HEK293T (cell line): Measurements from ENCODE around the gene OBI1.

Experiments used
- BHLHE40 ChIP-seq: fragments of 450-650 bp; IDR thresholded peaks from 2 replicates; pipeline ENCODE4 v1.6.1; 2016; ENCODE audit warnings: mild to moderate bottlenecking, moderate library complexity, borderline replicate concordance
- CTBP1 ChIP-seq: fragments of 450-650 bp; IDR thresholded peaks from 2 replicates; pipeline ENCODE4 v1.6.1; 2016; ENCODE audit warnings: borderline replicate concordance
- ELF4 ChIP-seq: fragments of 450-650 bp; IDR thresholded peaks from 2 replicates; pipeline ENCODE4 v1.6.1; 2017; ENCODE audit warnings: antibody characterized with exemption
- FOXA1 ChIP-seq: fragments of 450-650 bp; IDR thresholded peaks from 2 replicates; pipeline ENCODE4 v1.6.1; 2016; ENCODE audit warnings: mild to moderate bottlenecking
- FOXK2 ChIP-seq: fragments of 450-650 bp; IDR thresholded peaks from 2 replicates; pipeline ENCODE4 v1.6.1; 2016; ENCODE audit warnings: mild to moderate bottlenecking
- FOXM1 ChIP-seq: fragments of 450-650 bp; IDR thresholded peaks from 2 replicates; pipeline ENCODE4 v1.6.1; 2017; ENCODE audit warnings: mild to moderate bottlenecking, borderline replicate concordance
- L3MBTL2 ChIP-seq: fragments of 450-650 bp; conservative IDR thresholded peaks from 2 replicates; pipeline ENCODE4 v1.6.1; 2016; ENCODE audit warnings: mild to moderate bottlenecking
- NFRKB ChIP-seq: fragments of 450-650 bp; IDR thresholded peaks from 2 replicates; pipeline ENCODE4 v1.6.1; 2016; ENCODE audit warnings: mild to moderate bottlenecking, moderate library complexity
- SUZ12 ChIP-seq: fragments of 450-650 bp; IDR thresholded peaks from 2 replicates; pipeline ENCODE4 v1.6.1; 2016; ENCODE audit warnings: mild to moderate bottlenecking
- ZNF384 ChIP-seq: fragments of 450-650 bp; IDR thresholded peaks from 2 replicates; pipeline ENCODE4 v1.6.1; 2016
- TF ChIP-seq, protein P1 (sequence below): fragments of 450-650 bp; IDR thresholded peaks from 2 replicates; pipeline ENCODE4 v1.6.1; 2016

DNA sequence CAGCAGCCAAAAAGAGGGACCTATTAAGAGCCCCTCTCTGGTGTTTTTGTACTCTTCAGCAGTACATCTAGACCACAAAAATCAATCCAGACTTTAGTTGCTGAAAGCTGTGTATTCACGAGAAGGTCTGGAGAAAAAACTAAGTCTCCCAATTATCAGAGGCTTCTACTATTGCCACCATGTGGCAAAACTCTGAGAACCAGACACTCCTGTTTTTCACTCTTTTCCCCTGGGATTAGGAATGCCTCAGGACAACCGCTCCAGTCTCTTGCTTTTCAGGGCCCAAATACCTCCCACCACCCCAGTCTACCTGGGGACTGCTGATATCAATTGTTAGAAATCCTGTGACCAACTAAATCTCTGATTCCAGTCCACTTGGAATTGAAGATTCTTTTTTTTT lies 30.1 kb upstream of the OBI1 start:
- TF ChIP-seq CTBP1 (no peak), FOXA1 (no peak), FOXM1 (no peak), ZNF384 (0 out of 2 replicates have a peak, but pooled peaks have one; percentile 18), FOXK2 (no peak), L3MBTL2 (no peak), SUZ12 (no peak), BHLHE40 (no peak), NFRKB (no peak), ELF4 (no peak)
- TF ChIP-seq, protein P1, sequence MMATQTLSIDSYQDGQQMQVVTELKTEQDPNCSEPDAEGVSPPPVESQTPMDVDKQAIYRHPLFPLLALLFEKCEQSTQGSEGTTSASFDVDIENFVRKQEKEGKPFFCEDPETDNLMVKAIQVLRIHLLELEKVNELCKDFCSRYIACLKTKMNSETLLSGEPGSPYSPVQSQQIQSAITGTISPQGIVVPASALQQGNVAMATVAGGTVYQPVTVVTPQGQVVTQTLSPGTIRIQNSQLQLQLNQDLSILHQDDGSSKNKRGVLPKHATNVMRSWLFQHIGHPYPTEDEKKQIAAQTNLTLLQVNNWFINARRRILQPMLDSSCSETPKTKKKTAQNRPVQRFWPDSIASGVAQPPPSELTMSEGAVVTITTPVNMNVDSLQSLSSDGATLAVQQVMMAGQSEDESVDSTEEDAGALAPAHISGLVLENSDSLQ, result no peak
